UCSD-AML1 (cell line): Measurements from ENCODE around the gene SPTSSA.
"Not testable (repeated sequence)": the region's sequence is repeated elsewhere in the genome, so short reads cannot be mapped to it uniquely, and the experiment has no call there.

Experiments
- DNase-seq: peaks from one replicate; lab custom pipeline; 2025; ENCODE audit not compliant: unreplicated experiment; lab: John Stamatoyannopoulos, UW

The SPTSSA gene

GRCh38 chr14:34462132-34462893 lies at the start of gene SPTSSA:
Gene SPTSSA, minus strand, starts transcription at chr14:34462240. Its CDS starts 33 bp downstream, at chr14:34462207.
- peak; percentile 92 for DNase-seq

- DNase-seq: no peak
Measured at GRCh38 chr14:34507884-34508283, 45.8 kb upstream of the SPTSSA start.

GRCh38 chr14:34507459-34507858 lies 45.4 kb upstream of the SPTSSA start:
- DNase-seq: no peak

- DNase-seq: not testable (repeated sequence)
Measured at GRCh38 chr14:34505124-34505491, 43.1 kb upstream of the SPTSSA start.

- DNase-seq: not testable (repeated sequence)
Measured at GRCh38 chr14:34504027-34504426, 42.0 kb upstream of the SPTSSA start.

- no peak for DNase-seq
Measured at GRCh38 chr14:34502545-34503225, 40.6 kb upstream of the SPTSSA start.

GRCh38 chr14:34502001-34502400 lies 40.0 kb upstream of the SPTSSA start:
- DNase-seq: no peak

- DNase-seq: no peak
Measured at GRCh38 chr14:34501004-34501580, 39.1 kb upstream of the SPTSSA start.

- DNase-seq: no peak
Measured at GRCh38 chr14:34498684-34499412, 36.8 kb upstream of the SPTSSA start.

GRCh38 chr14:34496679-34497513 lies 34.9 kb upstream of the SPTSSA start:
- no peak for DNase-seq

GRCh38 chr14:34496007-34496678 lies 34.1 kb upstream of the SPTSSA start:
- no peak for DNase-seq

GRCh38 chr14:34489324-34489723 lies 27.3 kb upstream of the SPTSSA start:
- DNase-seq: no peak

- DNase-seq: no peak
Measured at GRCh38 chr14:34488528-34488927, 26.5 kb upstream of the SPTSSA start.

GRCh38 chr14:34484726-34485125 lies 22.7 kb upstream of the SPTSSA start:
- no peak for DNase-seq

- DNase-seq: no peak
Measured at GRCh38 chr14:34482463-34482862, 20.4 kb upstream of the SPTSSA start.

- DNase-seq: no peak
Measured at GRCh38 chr14:34479694-34480093, 17.7 kb upstream of the SPTSSA start.

GRCh38 chr14:34478261-34478660 lies 16.2 kb upstream of the SPTSSA start:
- no peak for DNase-seq

GRCh38 chr14:34476036-34476435 lies 14.0 kb upstream of the SPTSSA start:
- not testable (repeated sequence) for DNase-seq

GRCh38 chr14:34475163-34475562 lies 13.1 kb upstream of the SPTSSA start:
- DNase-seq: no peak

GRCh38 chr14:34474187-34474679 lies 12.2 kb upstream of the SPTSSA start:
- DNase-seq: no peak
